SK-N-MC (cell line): ENCODE data around the gene LAPTM4A.

Experiments used
- EZH2 ChIP-seq: fragments of 200-600 bp; sonication (generic); IDR thresholded peaks from one replicate; pipeline ENCODE4 v1.6.1; 2017; ENCODE audit warnings: antibody characterized with exemption
- FOXP2 ChIP-seq: optimal IDR thresholded peaks from 2 replicates; pipeline ENCODE3; 2011; ENCODE audit warnings: mild to moderate bottlenecking, moderate library complexity; ENCODE audit not compliant: insufficient read depth; ENCODE audit errors: extremely low read length, control extremely low read depth
- POLR2AphosphoS5 ChIP-seq: IDR thresholded peaks from 2 replicates; pipeline ENCODE4 v1.6.1; 2012; ENCODE audit warnings: mild to moderate bottlenecking, low read depth, low read length, borderline replicate concordance

DNA sequence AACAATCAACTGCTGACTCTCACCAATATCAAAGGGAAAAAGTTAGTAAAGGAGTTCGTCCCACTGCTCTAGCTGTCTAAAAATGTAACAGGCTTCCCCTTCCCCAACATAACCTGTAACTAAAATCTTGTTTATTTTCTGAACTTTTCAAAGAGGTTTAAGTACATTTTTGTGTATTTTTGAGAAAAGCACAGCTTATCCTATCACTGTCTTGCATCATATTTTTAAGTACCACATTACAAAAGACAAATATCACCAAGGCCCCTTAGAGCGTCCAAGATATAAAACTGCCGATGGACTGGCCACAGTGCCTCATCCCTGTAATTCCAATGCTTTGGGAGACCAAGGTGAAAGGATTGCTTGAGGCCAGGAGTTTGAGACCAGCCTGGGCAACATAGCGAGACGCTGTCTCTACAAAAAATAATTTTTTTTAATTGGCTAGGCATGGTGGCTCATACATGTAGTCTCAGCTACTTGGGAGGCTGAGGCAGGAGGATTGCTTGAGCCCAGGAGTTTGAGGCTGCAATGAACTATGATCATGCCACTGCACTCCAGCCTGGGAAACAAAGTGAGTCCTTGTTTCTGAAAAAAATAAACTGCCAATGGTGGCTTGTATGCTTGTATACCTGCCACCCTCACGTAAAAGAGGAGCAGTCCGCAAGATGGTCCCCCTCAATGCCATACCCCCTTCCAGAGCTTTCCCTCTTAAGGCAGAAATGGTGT, 21.2 kb upstream of the LAPTM4A start:
- TF ChIP-seq FOXP2 (no peak), POLR2AphosphoS5 (no peak), EZH2 (no peak)
